Measurements from ENCODE around the gene PNISR. TPM values are rescaled to one million over a fixed set of nuclear protein-coding genes. Genes with fewer than 3 reads are reported as not detected.

The PNISR gene, protein sequence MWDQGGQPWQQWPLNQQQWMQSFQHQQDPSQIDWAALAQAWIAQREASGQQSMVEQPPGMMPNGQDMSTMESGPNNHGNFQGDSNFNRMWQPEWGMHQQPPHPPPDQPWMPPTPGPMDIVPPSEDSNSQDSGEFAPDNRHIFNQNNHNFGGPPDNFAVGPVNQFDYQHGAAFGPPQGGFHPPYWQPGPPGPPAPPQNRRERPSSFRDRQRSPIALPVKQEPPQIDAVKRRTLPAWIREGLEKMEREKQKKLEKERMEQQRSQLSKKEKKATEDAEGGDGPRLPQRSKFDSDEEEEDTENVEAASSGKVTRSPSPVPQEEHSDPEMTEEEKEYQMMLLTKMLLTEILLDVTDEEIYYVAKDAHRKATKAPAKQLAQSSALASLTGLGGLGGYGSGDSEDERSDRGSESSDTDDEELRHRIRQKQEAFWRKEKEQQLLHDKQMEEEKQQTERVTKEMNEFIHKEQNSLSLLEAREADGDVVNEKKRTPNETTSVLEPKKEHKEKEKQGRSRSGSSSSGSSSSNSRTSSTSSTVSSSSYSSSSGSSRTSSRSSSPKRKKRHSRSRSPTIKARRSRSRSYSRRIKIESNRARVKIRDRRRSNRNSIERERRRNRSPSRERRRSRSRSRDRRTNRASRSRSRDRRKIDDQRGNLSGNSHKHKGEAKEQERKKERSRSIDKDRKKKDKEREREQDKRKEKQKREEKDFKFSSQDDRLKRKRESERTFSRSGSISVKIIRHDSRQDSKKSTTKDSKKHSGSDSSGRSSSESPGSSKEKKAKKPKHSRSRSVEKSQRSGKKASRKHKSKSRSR
- 26.9 and 38.1 TPM in 2 replicates for total RNA-seq

DNA sequence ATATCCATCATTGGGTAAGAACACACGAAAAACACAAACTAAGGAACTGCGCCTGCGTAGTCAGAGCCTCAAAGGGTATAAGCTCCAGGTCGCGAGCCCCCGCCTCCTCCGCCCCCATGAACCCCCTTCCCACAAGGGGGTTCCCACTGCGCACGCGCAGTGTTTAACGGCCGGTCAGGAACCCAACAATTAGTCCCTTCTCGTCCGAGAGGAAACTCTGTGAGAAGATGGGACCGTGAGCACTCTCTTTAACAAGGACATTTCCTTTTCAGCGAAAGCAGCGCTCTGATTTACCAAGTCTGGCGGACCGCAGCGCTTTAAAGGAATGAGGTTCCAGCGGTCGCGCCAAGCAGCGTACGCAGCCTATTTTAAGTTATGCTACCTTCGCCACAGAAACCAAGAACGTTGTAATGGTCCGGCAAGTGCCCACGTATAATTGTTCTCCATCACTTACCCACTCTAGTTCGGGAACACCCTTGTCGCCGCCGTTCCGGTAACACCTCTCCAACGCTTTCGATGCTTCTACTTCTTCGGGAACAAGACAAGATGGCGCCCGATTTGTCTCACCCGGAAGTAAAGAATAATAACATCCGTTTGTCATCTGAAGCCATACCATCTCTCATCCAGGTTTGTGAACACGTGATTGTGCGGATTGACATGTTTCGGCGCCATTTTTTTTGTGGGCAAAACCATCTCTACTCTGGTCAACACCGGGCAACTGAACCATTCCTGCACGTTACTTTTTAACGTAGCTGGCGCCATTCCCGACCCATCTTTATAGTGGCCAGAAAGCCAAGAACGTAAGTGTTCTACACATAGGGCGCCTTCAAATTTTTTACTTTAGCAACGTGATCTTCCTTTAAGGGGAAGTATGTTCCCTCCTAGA is at the start of gene PNISR:
TSS of gene PNISR (minus strand) at position 548 of the 886 bp plus-strand sequence. CDS start 10,649 bp downstream, outside the sequence.

DNA sequence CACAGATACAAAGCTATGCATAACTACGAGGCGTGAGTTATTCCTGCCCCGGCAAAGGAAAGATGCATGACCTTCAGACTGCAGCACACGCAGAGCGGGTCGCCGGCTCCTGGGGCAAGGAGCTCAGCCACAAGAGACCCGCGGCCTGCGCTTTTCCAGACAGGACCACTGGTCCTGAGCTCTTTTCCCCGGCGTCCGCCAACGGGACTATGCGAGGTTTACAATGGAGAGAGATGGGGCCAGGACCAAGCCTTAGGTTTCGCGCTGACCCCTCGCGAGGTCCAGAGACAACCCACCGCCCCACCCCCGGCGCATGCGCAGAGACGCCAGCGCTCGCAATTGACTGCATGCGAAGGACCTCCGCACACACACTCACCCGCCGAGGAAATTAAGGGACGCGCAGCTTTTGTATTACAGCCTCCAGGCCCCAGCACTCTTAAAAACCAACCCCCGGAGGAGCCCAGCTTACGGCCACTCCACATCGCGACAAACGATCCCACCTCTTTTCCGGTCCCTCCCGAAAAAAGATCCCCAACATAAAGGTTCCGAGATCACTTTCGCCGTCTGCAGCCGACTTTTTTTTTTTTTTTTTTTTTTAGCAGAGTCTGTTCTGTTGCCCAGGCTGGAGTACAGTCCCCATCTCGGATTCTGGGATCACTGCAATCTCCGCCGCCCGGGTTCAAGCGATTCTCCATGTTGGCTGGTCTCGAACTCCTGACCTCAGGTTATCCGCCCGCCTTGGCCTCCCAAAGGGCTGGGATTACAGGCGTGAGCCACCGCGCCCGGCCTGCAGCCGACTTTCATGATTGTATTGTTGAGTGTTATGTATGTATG is 31.2 kb downstream of the PNISR start, which contains the start of gene COQ3:
TSS of gene COQ3 (minus strand) at position 498 of the 834 bp plus-strand sequence. CDS start at position 482, 16 bp downstream.

DNA sequence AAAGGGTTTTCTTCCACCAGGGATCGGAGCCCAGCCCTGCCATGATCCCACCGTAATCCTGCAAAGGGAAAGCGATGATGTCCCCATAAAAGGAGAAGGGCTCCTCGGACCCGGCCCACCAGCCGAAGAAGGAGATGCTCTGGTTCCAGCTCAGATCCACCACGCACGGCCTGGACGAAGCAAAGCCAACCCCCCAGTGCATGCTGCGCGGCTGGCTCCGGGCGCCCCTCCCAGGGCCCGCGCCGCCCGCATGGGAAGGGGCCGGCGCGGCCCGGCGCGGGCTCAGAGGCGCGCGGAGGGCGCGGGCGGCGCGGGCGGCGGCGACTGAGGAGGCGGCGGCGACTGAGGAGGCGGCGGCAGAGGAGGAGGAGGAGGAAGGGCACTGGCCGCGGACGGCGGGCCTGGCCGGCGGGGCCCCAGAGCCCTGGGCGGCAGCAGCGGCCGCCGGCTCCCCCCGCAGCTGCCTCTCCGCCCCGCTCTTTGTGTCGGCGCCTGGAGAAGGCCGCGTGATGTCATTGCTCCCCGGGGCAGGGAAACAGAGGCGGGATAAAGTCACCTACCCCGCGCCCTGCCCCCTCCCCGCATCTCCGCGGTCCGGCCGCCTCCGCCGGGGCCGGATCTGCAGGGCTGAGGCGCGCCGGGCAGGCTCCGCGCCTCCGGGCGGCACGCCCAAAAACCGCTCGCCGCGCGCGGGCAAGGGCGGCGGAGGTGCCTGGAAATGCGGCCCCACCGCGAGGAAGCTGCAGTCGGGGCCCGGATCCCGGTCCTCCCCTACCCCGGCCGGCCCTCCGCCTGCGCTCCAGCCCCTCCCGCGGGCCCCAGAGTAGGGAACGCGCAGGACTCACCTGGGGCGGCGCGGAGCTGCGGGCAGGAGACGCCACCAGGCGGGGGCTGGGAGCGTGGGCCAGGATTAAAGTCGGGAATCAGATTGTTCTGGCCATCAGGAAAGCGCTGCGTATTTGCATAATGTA is 75.7 kb downstream of the PNISR start, which contains the start of gene FAXC:
TSS of gene FAXC (minus strand) at position 504 of the 971 bp plus-strand sequence. CDS start at position 202, 302 bp downstream.

Other genes starting within 250 kb of the PNISR start
- under 0.01 TPM in 1 of 2 replicates, not detected in the other for gene FAXC, start 75.6 kb downstream of the PNISR start, total RNA-seq
- gene COQ3, start 31.1 kb downstream of the PNISR start, total RNA-seq = 0.73 and 1.00 TPM in 2 replicates
- 6.0 and 20.5 TPM in 2 replicates for gene USP45, start 90.1 kb upstream of the PNISR start, total RNA-seq
- gene CCNC, start 143.4 kb upstream of the PNISR start, total RNA-seq = 21.2 and 26.2 TPM in 2 replicates
- not detected in 2 replicates for gene PRDM13, start 181.5 kb upstream of the PNISR start, total RNA-seq

Data from cardiac ventricle fibroblast (primary cell).